ENCODE measurements around the gene SMURF2.
"Not testable (repeated sequence)": the region's sequence is repeated elsewhere in the genome, so short reads cannot be mapped to it uniquely, and the experiment has no call there.

The SMURF2 gene

GRCh38 chr17:64664299-64664981 is 2.3 kb upstream of the SMURF2 start:
- not testable (repeated sequence) for DNase-seq (ENCODE audit: low read depth in 2 of 2)

- DNase-seq (ENCODE audit: low read depth in 2 of 2) = not testable (repeated sequence)
Measured at GRCh38 chr17:64663836-64664235, 1.7 kb upstream of the SMURF2 start.

- DNase-seq (ENCODE audit: low read depth in 2 of 2) = no peak
Measured at GRCh38 chr17:64662774-64663367, 764 bp upstream of the SMURF2 start.

GRCh38 chr17:64661726-64661975 is 456 bp downstream of the SMURF2 start:
- DNase-seq (ENCODE audit: low read depth in 2 of 2) = peak in 1 of 2 donors; percentile 22

- peak; percentile 2 to 25 for DNase-seq (ENCODE audit: low read depth in 2 of 2)
Measured at GRCh38 chr17:64660978-64661725, 955 bp downstream of the SMURF2 start.

- not testable (repeated sequence) for DNase-seq (ENCODE audit: low read depth in 2 of 2)
Measured at GRCh38 chr17:64660195-64660977, 1.7 kb downstream of the SMURF2 start.

GRCh38 chr17:64658931-64659330 is 3.2 kb downstream of the SMURF2 start:
- DNase-seq (ENCODE audit: low read depth in 2 of 2) = no peak

- DNase-seq (ENCODE audit: low read depth in 2 of 2) = no peak
Measured at GRCh38 chr17:64657610-64658125, 4.4 kb downstream of the SMURF2 start.

- no peak for DNase-seq (ENCODE audit: low read depth in 2 of 2)
Measured at GRCh38 chr17:64655704-64656103, 6.4 kb downstream of the SMURF2 start.

- no peak for DNase-seq (ENCODE audit: low read depth in 2 of 2)
Measured at GRCh38 chr17:64653985-64654355, 8.1 kb downstream of the SMURF2 start.

- no peak for DNase-seq (ENCODE audit: low read depth in 2 of 2)
Measured at GRCh38 chr17:64653325-64653984, 8.7 kb downstream of the SMURF2 start.

- DNase-seq (ENCODE audit: low read depth in 2 of 2) = no peak
Measured at GRCh38 chr17:64651889-64652288, 10.2 kb downstream of the SMURF2 start.

- DNase-seq (ENCODE audit: low read depth in 2 of 2) = no peak
Measured at GRCh38 chr17:64648234-64648633, 13.9 kb downstream of the SMURF2 start.

- DNase-seq (ENCODE audit: low read depth in 2 of 2) = no peak
Measured at GRCh38 chr17:64647817-64648216, 14.3 kb downstream of the SMURF2 start.

GRCh38 chr17:64639516-64639915 is 22.6 kb downstream of the SMURF2 start:
- DNase-seq (ENCODE audit: low read depth in 2 of 2) = no peak

- DNase-seq (ENCODE audit: low read depth in 2 of 2) = no peak
Measured at GRCh38 chr17:64638552-64639203, 23.4 kb downstream of the SMURF2 start.

GRCh38 chr17:64635647-64636305 is 26.3 kb downstream of the SMURF2 start:
- DNase-seq (ENCODE audit: low read depth in 2 of 2) = no peak

- DNase-seq (ENCODE audit: low read depth in 2 of 2) = no peak
Measured at GRCh38 chr17:64634218-64634617, 27.9 kb downstream of the SMURF2 start.

- DNase-seq (ENCODE audit: low read depth in 2 of 2) = no peak
Measured at GRCh38 chr17:64632606-64633005, 29.5 kb downstream of the SMURF2 start.

- DNase-seq (ENCODE audit: low read depth in 2 of 2) = no peak
Measured at GRCh38 chr17:64632194-64632593, 29.9 kb downstream of the SMURF2 start.

All from stimulated activated CD8-positive, alpha-beta memory T cell treated with anti-CD3 and anti-CD28 coated beads, Interleukin-15, amount 100 ng/mL, for 48 hours (primary cell).